ENCODE results near the gene MAP4K4.

The MAP4K4 gene

DNA sequence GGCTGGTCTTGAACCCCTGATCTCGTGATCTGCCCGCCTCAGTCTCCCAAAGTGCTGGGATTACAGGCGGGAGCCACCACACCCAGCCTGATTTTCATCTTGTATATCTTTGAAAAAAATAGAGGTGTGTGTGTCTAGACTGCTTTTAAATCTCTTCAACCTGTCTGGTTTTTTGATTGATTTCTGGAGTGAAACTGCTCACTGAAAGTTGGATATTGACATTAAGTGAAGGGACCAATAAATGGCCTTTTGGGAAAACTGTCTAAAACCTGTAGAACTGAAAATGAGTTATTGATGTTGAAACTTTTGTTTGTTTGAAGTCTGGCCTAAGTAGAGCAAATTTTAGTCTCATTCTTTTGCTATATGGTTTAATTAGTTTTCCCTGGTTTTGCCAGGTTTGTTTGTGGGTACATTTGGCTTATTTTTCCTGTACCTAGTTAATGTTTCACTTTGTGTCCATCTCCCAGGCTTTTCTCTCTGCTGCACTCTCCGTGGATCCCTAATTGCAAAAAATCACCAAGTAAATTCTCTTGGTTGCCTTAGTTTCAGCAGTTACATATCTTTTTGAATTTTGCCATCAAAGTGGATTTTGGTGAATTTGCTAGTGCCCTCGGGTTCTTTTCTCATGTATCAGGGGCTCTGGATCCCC lies 144.3 kb downstream of the MAP4K4 start:
- DNase-seq (ENCODE audit: low read depth) = no peak

DNA sequence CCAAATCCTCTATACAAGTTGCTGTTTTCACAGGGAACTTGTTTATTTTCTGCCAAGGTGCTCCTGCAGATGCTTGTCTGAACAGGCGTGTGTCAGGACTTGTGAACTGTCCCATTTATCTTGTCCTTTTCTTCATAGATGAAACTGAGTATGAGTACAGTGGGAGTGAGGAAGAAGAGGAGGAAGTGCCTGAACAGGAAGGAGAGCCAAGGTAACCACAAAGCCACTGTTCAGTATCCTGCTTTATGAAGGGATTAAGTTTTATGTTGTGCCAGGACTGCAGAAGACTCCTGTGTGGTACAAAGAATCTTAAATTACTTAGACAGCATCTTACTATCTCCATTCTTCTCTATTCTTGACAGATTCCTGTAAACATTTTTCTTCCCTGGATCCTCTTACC lies 145.0 kb downstream of the MAP4K4 start:
- no peak for DNase-seq (ENCODE audit: low read depth)

DNA sequence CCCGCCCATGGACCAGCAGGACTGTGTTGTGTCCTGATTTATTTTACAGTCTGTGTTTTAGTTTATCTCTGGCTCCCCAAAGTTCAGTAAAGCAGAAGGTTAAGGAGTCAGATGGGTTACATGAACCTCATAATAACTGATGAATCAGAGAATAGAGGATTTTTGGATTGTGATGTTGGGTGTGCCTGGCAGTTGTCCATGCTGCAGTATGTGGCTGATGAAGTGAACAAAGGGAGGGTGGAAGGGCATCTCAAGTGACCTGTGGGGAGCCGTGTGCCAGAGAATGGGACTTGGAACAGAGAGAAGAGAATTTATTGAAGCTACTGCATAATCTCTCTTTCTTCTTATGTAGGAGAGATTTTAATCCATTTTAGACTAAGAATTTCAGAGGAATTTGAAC lies 145.5 kb downstream of the MAP4K4 start:
- DNase-seq (ENCODE audit: low read depth) = no peak

DNA sequence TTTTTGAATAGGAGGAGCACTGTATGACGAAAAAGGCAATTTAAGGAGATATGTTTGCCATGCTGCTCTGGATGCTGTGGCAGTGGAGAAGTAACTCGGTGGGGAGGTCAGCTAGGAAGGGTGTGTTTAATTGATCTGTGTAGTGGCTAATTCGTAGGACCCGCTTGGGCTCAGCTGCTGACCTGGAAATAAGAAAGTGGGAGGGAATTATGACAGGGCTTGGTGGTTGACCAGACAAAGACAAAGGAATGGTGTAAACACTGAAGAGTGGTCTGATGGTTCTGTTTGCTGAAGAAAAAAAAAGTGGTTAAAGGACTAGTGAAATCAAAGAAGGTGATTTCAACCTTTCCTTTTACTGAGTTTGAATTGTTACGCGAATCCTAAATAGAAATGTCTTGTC lies 146.0 kb downstream of the MAP4K4 start:
- DNase-seq (ENCODE audit: low read depth) = no peak

DNA sequence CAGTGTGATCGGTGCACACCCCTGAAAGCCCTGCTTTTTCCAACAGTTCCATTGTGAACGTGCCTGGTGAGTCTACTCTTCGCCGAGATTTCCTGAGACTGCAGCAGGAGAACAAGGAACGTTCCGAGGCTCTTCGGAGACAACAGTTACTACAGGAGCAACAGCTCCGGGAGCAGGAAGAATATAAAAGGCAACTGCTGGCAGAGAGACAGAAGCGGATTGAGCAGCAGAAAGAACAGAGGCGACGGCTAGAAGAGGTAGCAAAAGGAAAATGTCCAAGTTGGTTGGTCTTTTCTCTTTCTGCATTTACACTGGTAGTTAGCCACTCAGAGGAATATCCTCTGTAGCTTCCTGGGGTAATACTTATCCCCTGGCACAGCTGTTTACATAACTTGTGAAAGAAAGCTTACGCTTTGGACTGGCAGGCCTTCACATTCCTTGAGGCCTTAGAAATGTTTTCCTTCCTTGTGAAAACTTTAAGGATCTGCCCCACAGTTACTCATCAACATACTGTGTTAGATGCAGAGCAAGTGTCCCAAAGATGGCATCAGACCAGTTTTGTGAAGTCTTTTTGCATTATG lies 146.6 kb downstream of the MAP4K4 start:
- DNase-seq (ENCODE audit: low read depth) = no peak

DNA sequence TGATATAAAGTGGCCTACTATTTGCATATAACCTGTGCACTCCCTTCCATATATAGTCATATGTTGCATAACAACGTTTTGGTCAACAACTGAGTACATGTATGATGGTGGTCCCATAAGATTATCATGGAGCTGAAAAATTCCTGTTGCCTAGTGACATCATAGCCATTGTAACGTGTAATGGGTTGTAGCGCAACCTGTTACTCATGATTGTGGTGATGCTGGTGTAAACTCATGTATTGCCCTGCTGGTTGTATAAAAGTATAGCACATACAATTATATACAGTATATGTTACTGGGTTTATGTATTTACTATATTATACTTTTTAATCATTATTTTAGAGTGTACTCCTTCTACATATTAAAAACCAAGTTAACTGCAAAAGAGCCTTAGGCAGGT lies 149.5 kb downstream of the MAP4K4 start:
- no peak for DNase-seq (ENCODE audit: low read depth)

DNA sequence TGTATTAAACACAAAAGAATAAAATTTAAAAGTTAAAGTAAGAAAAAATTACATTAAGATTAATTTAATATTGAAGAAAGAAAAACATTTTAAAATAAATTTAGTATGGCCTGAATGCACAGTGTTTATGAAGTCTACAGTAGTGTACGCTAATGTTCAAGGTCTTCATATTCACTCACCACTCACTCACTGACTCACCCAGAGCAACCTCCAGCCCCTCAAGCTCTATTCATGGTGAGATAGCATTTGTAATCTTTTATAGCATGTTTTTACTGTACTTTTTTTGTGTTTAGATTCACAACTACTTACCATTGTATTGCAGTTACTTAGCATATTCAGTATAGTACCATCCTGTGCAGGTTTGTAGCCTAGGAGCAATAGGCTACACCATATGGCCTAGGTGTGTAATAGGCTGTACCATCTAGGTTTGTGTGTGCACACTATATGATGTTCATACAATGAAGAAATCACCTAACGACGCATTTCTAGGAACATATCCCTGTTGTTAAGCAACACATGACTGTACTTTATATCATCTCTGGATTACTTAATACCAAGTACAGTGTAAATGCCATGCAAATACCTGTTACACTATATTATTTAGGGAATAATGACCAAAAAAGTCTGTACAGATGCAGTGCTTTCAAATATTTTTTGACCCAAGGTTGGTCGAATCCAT lies 150.3 kb downstream of the MAP4K4 start:
- DNase-seq (ENCODE audit: low read depth) = no peak

DNA sequence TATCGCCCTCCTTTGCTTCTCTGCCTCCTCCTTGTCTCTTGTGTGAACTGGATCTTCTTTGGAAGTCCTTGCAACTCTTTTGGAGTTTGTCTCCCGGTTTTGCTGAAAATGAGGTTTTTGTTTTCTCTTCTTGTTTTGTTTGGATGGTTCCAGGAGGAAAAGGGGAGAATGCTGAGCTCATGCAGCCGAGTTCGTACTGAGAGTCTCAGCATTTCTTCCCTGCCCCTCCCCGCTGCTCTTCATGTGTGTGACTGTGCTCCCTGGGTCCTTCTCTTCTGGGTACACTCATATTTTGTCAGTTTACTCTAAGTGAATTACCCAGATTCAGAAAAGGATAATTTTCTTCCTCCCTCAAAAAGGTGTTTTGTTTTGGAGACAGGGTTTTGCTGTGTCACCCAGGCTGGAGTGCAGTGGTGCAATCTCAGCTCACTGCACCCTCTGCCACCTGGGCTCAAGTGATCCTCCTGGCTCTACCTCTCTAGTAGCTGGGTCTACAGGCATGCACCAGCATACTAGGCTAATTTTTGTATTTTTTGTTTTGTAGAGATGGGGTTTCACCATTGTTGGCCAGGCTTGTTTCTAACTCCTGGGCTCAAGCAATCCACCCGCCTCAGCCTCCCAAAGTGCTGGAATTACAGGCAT lies 151.4 kb downstream of the MAP4K4 start:
- DNase-seq (ENCODE audit: low read depth) = no peak

DNA sequence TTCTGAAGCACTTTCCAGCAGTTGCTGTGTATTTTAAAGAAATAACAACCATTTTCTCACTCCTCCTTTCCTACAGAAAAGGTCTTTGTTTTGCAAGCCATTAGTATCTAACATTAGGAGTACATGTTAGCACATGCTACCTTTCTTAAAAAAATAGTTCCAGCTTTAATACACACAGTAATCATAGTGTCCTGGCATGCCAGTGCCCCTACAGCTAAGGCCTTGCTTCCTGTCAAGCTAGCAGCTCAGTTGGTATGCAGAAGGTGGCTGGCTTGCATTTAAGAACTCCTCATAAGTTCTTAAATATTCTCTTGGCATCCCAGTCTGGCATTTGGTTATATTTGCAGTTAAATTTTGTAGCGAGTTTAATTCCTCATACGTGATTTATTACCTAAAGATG lies 152.9 kb downstream of the MAP4K4 start:
- DNase-seq (ENCODE audit: low read depth) = no peak

DNA sequence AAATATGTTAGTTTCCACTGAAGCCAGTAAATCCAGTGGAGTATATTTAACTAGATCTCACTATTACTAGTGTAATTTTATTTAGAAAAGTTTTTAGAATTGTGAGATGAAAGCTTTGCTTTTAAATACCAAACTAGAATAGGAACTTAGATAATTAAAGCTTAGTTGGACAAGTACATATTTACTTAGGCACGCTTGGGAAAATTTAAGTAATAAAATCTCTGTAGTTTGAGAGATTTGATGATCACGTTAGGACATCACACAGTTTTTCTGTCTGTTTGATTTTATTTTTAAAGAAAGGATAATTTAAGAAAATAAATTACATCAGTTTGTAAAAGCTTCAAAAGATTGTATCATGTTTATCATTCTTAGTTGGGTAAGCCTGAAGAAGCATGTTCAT lies 153.5 kb downstream of the MAP4K4 start:
- no peak for DNase-seq (ENCODE audit: low read depth)

DNA sequence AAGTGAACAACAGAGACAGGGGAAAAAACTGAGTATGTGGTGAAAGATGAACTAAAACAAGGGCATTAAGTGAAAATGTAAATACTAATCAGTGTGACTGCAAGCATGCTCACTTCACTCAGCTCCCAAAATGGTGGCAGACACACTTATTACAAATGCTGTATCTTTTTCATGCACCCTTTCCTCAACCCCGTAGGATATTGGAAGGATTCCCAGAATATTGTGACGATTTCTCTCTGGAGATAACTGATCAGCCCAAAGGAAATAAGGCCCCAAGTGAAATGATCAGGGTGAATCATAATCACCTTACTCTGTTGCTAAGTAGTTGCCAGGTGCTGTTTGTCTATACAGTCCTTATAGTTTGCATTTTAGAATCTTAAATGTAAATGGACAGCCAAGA lies 155.3 kb downstream of the MAP4K4 start:
- no peak for DNase-seq (ENCODE audit: low read depth)

DNA sequence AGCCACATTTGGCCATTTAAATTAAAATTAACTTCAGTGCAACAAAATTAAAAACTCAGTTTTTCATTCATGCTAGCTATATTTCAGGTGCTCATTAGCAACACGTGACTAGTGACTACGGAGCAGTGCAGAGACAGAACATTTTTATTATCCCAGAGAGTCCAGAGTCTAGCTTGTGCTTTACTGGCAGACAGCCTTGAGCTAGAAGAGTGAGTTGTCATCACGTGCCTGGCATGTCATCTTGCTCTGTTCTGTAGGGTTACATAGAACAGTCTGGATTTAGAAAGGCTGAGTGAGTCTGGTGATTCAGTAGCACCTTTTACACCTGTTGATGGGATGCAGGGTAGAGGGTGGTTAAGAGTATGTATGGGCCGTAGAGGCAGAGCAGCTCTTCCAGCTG lies 157.4 kb downstream of the MAP4K4 start:
- DNase-seq (ENCODE audit: low read depth) = no peak

DNA sequence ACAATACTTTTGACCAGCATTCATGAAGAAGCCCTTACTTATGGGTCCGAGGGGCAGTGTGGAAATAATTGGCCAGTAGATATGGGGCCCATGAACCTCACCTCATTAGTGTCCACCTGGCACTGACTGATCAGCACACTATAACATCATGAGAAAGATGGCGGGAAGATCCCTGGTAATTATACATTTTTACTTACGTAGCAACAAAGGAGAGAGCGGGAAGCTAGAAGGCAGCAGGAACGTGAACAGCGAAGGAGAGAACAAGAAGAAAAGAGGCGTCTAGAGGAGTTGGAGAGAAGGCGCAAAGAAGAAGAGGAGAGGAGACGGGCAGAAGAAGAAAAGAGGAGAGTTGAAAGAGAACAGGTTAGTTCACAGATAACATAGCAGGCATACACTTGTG lies 158.3 kb downstream of the MAP4K4 start:
- no peak for DNase-seq (ENCODE audit: low read depth)

DNA sequence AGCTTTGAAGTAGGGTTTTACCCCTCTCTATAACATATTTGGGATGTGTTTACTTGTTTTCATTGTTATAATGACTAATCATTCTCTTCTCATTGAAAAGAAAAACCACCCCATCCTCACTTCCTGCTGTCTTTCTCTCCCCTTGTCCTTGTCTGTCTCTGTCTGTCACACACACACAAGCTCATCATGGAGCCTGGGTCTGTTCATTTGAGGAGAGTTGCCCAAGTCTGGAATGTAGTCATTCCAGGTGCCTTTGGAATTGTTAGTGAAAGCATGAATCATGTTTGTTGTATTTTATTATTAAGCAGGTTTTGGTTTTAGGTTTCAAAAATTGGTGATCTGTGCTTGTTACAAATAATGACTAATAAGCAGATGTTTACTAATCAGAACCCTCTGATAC lies 160.7 kb downstream of the MAP4K4 start:
- no peak for DNase-seq (ENCODE audit: low read depth)

DNA sequence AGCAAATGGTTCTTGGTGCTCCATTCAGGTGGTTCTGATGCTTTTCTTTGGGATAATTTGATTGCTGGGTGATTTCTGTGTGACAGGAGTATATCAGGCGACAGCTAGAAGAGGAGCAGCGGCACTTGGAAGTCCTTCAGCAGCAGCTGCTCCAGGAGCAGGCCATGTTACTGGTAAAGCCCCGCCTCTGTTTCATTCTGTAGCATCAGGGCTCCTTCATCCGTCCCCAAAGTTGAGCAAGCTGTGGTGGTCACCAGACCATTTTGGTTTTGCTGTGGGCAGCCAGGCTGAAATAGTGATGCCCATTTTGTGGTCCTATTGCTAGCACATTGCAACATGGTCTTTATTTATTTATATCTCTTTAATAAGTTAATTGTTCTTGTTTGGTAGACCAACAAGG lies 161.4 kb downstream of the MAP4K4 start:
- no peak for DNase-seq (ENCODE audit: low read depth)

DNA sequence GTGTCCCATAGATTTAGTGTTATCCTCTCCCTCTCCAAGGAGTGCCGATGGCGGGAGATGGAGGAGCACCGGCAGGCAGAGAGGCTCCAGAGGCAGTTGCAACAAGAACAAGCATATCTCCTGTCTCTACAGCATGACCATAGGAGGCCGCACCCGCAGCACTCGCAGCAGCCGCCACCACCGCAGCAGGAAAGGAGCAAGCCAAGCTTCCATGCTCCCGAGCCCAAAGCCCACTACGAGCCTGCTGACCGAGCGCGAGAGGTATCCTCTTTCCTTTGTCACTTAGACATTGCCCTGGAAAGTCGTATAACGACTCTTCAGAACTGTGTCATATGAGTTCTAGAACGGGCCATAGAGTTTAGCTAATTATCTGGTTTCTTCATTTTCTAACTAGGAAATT lies 162.1 kb downstream of the MAP4K4 start:
- no peak for DNase-seq (ENCODE audit: low read depth)

DNA sequence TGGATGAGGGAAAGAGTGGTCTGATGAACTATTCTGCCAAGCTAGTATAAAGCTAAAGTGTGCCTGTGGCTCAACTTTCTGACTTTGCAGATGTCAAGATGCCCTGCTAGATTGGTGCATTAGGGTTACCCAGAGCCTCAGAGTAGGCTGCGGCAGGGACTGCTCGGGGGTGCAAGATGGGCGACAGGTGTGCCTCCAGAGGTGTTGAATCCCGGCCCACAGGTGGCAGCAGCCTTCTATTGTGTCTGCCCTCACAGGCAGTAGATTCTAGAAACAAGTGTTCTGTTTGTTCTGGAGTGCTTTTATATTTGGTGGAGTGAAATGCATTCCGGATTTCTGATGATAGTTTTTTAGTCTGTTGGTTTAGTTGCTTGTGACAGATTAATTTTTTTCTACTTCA lies 162.7 kb downstream of the MAP4K4 start:
- DNase-seq (ENCODE audit: low read depth) = no peak

DNA sequence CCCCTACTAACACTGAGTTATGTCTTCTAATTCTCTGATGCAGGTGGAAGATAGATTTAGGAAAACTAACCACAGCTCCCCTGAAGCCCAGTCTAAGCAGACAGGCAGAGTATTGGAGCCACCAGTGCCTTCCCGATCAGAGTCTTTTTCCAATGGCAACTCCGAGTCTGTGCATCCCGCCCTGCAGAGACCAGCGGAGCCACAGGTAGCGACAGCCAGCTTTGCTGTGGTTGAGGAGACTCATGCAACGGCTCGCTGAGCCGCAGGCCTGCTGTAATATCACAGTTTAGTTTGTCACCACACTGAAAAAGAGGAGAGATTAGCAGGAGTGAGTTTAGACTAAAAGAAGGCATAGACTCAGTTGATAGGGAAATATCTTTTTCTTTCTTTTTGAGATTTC lies 163.3 kb downstream of the MAP4K4 start:
- no peak for DNase-seq (ENCODE audit: low read depth)

DNA sequence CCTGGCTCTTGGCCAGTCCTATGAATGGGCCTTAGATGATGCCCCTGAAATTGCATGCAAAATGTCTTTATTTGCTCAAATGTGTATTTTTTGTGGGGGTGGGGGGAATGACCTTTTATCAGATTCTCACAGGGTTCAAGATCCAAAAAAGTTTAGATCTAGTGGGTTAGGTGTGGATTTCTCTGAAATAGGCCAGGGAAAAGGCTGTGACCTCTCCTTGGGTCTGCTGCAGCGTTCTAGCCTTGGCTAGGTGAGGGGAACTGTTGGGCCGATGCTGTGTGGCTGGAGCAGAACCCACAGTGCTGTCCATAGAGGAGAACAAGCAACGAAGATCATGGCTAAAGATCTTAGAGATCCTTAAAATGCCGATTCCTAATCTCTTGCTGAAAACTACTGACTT lies 163.9 kb downstream of the MAP4K4 start:
- no peak for DNase-seq (ENCODE audit: low read depth)

DNA sequence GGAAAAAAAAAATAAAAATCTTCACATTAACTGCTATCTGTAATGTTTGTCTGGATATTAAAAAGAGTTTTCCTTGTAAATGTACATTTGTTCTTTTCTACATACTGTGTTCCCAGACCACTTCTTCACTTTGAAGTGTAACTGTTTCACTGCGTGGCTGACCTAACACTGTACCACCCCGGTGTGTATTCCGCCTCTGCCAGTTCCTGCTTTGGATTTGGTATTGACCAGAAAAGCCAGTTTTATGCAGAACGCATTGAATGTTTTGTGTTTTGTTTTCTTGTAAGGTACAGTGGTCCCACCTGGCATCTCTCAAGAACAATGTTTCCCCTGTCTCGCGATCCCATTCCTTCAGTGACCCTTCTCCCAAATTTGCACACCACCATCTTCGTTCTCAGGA lies 166.0 kb downstream of the MAP4K4 start:
- DNase-seq (ENCODE audit: low read depth) = no peak

DNA sequence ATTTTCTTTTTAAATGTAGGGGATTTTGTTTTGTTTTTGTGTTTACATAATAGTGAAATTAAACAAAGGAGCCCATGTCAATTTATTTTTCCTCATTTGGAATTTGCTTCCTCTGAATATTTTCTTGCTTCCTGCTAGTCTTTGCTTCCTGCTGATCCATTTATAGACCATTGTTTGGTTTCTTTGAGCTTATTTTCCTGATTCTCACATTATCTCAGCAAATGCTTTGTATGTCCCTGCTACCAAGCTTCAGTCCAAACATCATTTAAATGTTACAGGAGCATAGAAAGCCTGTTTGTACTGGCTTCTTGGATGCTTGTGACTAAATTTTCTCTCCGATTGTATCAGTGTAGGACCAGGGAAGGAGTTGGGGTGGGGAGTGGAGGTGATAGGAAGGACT lies 166.9 kb downstream of the MAP4K4 start:
- DNase-seq (ENCODE audit: low read depth) = no peak

DNA sequence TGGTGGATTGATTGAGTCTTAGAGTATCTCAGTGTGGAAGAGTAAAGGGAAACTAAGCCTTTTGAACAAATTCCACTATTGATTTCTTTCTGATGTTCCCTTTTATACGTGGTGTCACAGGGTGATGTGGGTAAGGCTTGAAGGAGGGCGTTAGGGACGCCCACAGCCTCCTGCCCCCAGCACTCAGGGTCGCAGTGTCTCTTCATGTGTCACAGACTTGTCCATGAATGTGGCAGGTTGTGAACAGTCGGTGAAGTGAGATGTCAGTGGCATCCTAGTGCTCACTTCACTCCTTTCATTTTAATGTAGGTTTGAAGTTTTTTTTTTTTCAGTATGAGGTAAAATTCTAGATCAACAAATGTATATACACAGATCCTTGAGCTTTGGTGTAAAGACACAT lies 171.0 kb downstream of the MAP4K4 start:
- no peak for DNase-seq (ENCODE audit: low read depth)

DNA sequence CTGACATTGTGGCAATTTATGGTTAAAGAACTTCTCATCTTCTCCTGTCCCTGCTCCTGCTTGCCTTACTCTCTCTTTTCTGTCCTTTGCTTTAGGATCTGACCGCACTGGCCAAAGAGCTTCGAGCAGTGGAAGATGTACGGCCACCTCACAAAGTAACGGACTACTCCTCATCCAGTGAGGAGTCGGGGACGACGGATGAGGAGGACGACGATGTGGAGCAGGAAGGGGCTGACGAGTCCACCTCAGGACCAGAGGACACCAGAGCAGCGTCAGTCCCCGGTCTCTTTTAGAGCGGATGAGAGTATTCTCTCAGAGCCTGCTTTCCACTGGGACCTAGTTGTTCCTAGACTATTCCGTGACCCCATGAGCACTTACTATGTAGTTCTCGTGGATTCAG lies 172.0 kb downstream of the MAP4K4 start:
- DNase-seq (ENCODE audit: low read depth) = no peak

Measured in stimulated activated CD4-positive, alpha-beta T cell treated with anti-CD3 and anti-CD28 coated beads, Interleukin-2, amount 100 ng/mL, for 4 hours (primary cell).